MG63 (cell line): ENCODE measurements around the gene TMEM63B. TPM values are rescaled to one million over a fixed set of nuclear protein-coding genes. Genes with fewer than 3 reads are reported as not detected.
"Not testable (repeated sequence)": the region's sequence is repeated elsewhere in the genome, so short reads cannot be mapped to it uniquely, and the experiment has no call there.

Source experiments
- DNase-seq: peaks from one replicate; pipeline ENCODE4 v3.0.0-alpha.2; 2020
- H3K27me3 ChIP-seq: fragments of 250-450 bp; sonication (Bioruptor Pico); 2 replicates; pipeline ENCODE4 v1.5.1; 2020; ENCODE audit warnings: mild to moderate bottlenecking, moderate library complexity
- H3K36me3 ChIP-seq: fragments of 250-450 bp; sonication (Bioruptor Pico); 2 replicates; pipeline ENCODE4 v1.5.1; 2020; ENCODE audit warnings: mild to moderate bottlenecking, moderate library complexity
- H3K4me3 ChIP-seq: fragments of 250-450 bp; sonication (Bioruptor Pico); 2 replicates; pipeline ENCODE4 v1.5.1; 2020; ENCODE audit warnings: mild to moderate bottlenecking, moderate library complexity
- H3K9me3 ChIP-seq: fragments of 250-450 bp; sonication (Bioruptor Pico); 2 replicates; pipeline ENCODE4 v1.5.1; 2020; ENCODE audit warnings: mild to moderate bottlenecking, moderate library complexity
- total RNA-seq: library from RNA; depleted of rRNA; stranded (reverse); fragments of >200 nt; shearing (Covaris generic); gene quantifications from 2 replicates; pipeline ENCODE4 v1.2.3, GENCODE V29; 2014; ENCODE audit warnings: low replicate concordance

Gene TMEM63B
- total RNA-seq, 1 experiment from 2014 or later: 18.4 TPM

DNA sequence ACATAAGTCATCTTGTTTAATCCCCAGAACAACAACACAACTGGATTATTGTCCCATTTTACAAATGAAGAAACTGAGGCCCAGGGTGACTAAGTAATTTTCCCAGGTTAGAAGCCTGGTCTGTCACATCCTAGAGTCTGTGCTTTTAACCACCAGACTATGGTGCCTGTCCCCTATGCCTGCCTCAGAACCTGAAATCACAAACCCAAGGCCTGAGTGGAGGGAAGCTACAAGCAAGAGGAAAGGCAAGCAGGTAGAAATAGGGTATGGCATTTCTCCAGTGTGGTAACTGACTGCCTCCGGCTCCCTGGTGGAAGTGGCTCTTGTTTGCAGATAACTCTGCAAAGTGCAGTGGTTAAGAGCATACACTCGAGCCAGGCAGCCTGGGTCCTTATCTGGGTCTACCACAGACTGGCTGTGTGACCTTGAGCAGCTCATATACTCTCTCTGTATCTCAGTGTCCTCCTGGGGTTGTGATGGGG, 2.5 kb downstream of the TMEM63B start:
- no peak for DNase-seq
- Histone ChIP-seq H3K4me3 (0 out of 2 replicates have a peak overlapping the region, but pooled peaks have one; percentile 0), H3K27me3 (no peaks in the 10 kb centered on the region), H3K36me3 (peaks cover 39% of the 10 kb centered on the region), H3K9me3 (no peaks in the 10 kb centered on the region)

DNA sequence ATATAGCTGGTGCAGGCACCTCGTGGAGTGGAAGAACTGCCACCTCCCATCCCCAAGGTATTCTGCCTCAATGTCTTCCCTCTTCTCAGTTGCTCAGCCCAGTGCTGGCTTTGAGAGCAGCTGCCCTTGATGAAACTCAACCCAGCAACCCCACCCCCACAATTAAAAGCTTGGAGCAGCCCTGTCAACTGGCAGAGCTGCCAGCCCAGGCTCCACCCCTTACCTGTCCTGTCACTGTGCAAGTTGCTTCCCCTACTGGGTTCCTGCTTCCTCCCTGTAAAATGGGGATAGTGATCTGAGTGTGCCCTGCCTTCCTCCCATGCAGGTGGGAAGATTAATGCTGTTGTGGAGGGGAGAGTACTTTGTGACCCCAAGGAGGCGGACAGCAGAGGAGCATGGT, 4.5 kb downstream of the TMEM63B start:
- H3K4me3 ChIP-seq: no peak overlapping the region
- no peak for DNase-seq
- peaks cover 43% of the 10 kb centered on the region for H3K36me3 ChIP-seq
- no peaks in the 10 kb centered on the region for H3K9me3 ChIP-seq
- no peaks in the 10 kb centered on the region for H3K27me3 ChIP-seq

DNA sequence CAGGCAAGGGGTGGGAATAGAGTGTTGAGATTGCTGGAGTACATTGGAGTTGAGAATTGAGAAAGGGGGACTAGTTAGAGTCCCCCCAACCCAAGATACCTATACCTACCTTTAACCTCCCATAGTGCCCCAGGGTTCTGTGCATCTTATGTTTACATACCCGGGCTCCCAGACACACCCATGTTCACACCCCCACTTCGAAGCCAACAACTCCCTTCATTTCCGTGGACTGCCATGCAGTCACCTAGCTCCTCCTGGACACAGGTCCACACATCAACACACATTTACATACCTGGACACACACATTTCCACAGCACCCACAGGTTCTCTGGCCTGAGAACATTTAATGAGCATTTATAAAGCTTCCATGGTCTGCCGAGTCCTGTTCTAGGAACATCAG, 5.1 kb downstream of the TMEM63B start:
- Histone ChIP-seq H3K36me3 (peaks cover 49% of the 10 kb centered on the region), H3K4me3 (no peak overlapping the region), H3K9me3 (no peaks in the 10 kb centered on the region), H3K27me3 (no peaks in the 10 kb centered on the region)
- no peak for DNase-seq

DNA sequence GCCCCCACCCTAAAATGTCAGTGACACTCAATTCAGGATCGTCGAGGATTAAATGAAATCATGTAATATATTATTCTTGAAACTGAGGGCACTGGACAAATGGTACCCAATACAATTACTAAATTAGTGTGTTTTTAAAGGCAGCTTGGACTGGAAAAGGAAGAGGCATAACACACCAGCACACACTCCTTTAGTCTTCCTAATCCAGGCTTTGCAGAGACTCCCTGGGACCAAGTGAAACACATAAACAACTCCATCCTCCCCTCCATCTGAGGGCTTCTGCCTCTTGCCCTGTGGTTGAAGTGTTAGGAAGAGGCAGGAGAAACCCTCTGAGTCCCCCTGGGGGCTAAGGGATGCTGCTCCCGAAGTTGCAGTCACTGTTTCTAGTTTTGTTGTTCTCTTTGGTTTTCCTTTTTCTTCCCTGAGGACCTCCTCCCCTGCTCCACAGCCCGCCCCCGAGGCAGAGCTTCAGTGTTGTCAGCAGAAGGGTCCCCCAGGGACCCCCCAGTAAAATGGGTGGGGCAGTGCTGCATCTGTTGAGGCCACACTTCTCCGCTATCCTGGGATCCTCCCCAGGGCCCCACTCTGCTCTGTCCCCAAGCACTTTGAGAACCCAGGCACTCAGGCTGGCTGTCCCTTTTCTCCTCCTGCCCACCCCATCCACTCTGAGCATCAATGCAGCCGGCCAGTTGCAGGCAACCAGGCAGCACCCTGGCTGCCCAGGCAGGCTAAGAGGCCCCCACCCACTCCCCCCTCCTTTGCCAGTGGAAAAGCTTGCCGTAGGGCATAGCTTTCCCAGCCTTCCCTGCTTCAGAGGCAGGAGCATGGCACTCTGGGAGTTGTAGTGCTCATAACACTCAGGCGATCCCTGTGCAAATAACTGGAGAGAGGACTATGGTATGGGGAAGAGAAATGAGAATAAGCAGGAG, 5.9 kb downstream of the TMEM63B start:
- Histone ChIP-seq H3K27me3 (no peaks in the 10 kb centered on the region), H3K4me3 (no peak overlapping the region), H3K36me3 (peaks cover 51% of the 10 kb centered on the region), H3K9me3 (no peaks in the 10 kb centered on the region)
- peak; percentile 77 for DNase-seq

DNA sequence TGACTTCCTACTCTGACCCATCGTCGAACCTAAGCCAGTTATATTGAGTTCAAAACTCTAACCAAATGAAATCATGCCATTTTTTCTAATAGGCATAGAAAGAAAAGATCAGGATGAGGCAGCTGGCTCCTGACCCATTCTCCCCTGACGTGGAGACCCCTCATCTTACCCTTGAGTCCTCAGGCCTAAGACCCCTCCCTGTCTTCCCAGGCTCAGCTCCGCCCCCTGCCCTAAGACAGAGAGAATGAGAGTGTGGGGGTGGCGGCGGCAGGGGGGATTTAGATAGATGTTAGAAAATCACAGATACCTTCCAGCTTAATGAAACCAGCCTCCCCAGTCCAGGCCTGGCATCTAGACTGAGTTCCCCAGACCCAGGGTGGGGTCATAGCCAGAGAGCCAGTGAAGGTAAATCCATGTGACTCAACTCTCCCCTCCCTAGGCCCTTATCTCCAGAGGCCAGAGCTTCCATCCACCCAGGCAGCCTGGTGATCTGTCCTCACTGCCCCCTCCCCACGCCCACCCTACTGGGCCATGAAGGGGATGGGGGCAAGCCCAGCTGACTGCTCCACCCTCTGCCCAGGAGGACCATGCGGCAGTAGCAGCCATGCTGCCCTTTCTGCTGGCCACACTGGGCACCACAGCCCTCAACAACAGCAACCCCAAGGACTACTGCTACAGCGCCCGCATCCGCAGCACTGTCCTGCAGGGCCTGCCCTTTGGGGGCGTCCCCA, 6.8 kb downstream of the TMEM63B start:
- Histone ChIP-seq H3K9me3 (no peaks in the 10 kb centered on the region), H3K27me3 (no peaks in the 10 kb centered on the region), H3K4me3 (no peak overlapping the region), H3K36me3 (peaks cover 57% of the 10 kb centered on the region)
- DNase-seq: no peak

DNA sequence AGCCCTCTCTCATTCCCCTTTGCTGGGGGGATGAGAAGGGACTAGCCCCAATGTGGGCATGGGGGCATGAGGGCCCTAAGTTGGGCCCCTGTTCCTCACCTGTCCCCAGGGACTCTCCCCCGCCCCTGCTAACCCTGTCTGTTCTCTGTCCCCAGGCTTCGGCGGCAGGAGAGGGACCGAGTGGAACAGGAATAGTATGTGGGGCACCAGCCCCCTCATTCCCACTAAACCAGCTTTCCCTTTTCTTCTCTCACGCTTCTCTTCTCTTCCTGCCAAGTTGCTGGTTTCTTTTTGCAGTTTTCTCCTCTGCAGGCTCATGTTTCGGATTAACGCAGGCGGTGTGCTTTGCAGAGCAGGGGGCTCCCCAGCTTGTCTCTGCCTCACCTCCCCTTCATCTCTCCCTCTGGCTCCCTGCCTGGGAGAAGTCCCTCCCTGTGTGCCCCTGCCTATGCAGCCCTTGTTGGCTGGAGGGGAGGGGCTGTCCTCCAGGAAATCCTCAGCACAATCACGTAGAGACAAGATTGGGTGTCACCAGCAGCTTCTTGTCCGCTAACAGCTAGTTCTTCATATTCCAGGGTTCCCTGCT, 7.9 kb downstream of the TMEM63B start:
- H3K4me3 ChIP-seq: no peak overlapping the region
- H3K36me3 ChIP-seq: peaks cover 62% of the 10 kb centered on the region
- no peaks in the 10 kb centered on the region for H3K9me3 ChIP-seq
- no peaks in the 10 kb centered on the region for H3K27me3 ChIP-seq
- no peak for DNase-seq

DNA sequence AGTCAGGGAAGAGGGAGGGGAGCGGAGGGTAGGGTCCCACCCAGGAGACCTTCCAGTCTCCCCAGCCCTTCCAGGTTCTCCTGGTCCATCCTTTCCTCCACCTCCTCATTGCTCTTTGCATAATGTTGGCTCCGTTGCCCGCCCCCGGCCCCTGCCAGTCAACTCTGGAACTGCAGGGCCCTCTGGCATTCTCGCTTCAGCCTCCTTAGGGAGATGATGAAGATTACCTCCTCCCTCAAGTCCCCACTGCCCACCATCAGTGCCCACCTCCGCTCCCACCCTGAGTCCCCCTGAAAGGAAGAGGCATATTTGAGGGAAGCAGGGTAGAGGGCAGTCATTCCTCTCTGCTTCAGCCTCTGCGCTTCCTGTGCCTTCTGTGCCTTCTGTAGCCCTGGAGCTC, 8.5 kb downstream of the TMEM63B start:
- no peak for DNase-seq
- no peaks in the 10 kb centered on the region for H3K9me3 ChIP-seq
- H3K36me3 ChIP-seq: peaks cover 68% of the 10 kb centered on the region
- no peaks in the 10 kb centered on the region for H3K27me3 ChIP-seq
- H3K4me3 ChIP-seq: no peak overlapping the region

DNA sequence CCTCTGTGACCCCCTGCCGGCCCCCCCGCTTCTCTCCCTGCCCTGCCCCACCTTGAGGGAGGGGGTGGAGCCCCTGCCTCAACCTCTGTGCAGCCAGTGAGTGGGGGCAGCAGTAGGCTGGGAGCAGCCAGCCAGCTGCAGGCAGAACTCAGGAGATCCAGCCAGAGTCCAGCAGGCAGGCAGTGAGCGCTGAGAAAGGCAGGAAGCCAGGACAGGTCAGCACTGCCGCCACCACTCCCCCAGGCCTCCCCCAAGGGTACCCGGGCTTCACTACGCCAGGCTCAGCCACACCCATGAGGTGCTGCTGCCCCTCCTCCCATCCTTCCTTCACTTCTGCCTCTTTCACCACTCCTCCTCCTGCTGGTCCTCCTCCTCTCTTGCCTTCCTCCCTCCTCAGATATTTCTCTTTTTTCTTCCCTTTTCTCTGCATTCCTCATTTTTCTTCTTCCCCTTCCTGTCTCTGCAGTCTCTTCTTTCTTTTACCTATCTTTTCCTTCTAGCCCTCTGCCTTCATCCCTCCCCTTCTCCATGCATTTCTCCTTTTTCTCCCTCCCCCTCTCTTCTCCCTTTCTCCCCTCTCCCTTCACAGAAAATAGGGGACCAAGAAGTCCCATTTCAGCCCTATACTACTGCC, 11.5 kb downstream of the TMEM63B start:
- Histone ChIP-seq H3K36me3 (peaks cover 89% of the 10 kb centered on the region), H3K9me3 (no peaks in the 10 kb centered on the region), H3K27me3 (no peaks in the 10 kb centered on the region), H3K4me3 (no peak overlapping the region)
- DNase-seq: no peak

DNA sequence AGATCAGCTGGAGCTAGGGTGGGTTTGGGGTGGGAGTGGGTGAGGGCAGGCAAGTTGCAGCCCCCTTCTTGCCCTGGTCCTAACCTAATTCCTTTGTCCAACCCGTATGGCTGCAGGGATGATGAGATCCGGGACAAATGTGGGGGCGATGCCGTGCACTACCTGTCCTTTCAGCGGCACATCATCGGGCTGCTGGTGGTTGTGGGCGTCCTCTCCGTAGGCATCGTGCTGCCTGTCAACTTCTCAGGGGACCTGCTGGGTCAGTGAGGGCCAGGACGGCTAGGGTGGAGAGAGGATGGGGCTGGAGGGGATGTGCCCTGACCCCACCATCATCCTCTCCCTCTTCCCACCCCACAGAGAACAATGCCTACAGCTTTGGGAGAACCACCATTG, 12.0 kb downstream of the TMEM63B start:
- no peak overlapping the region for H3K4me3 ChIP-seq
- H3K36me3 ChIP-seq: peaks cover 92% of the 10 kb centered on the region
- no peaks in the 10 kb centered on the region for H3K27me3 ChIP-seq
- no peak for DNase-seq
- H3K9me3 ChIP-seq: no peaks in the 10 kb centered on the region

DNA sequence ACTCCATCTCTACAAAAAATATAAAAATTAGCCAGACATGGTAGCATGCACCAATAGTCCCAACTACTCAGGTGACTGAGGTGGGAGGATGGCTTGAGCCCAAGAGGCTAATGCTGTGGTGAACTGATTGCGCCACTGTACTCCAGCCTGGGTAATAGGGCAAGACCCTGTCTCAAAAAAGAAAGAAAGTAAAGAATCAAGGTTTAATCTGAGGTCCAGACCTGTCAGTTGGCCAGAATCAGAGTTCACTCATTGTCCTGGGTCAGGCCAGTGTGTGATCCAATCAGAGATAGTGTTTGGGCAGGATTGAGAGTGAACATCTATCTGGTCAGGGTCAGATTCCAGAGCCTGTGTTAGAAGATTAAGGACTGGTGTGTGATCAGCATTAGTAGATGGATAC, 15.5 kb downstream of the TMEM63B start:
- DNase-seq: no peak
- Histone ChIP-seq H3K36me3 (peaks cover 91% of the 10 kb centered on the region), H3K27me3 (no peaks in the 10 kb centered on the region), H3K4me3 (no peak overlapping the region), H3K9me3 (no peaks in the 10 kb centered on the region)

DNA sequence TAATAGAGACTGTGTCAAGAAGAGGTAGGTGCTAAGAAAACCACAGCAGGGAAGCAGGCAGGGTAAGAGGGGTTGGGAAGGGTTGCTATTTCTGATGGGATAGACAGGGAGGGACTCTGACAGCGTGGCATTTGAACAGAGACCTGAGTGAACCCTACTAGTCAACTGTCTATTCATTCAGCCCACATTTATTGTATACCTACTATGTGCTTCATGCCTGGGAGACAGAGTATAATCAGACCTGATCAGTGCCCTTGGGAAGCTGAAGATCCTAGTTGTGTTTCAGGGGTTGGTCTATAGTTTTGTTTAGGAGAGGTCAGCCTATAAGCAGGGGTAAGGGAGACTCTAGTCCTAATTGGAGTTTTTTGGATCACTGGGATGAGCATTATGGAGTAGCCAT, 16.4 kb downstream of the TMEM63B start:
- Histone ChIP-seq H3K4me3 (no peak overlapping the region), H3K36me3 (peaks cover 95% of the 10 kb centered on the region), H3K27me3 (no peaks in the 10 kb centered on the region), H3K9me3 (no peaks in the 10 kb centered on the region)
- no peak for DNase-seq

DNA sequence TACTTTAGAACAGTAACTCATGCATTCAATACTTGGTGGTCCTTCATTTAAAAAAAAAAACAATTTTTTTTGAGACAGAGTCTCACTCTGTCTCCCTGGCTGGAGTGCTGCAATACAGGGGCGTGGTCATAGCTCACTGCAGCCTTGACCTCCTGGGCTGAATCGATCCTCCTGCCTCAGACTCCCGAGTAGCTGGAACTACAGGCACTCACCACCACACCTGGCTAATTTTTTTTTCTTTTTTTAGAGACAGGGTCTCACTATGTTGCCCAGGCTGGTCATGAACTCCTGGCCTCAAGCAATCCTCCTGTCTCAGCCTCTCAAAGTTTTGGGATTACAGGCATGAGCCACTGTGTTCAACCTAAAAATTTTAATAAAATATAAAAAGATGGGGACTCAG, 17.2 kb downstream of the TMEM63B start:
- H3K36me3 ChIP-seq: peaks cover 95% of the 10 kb centered on the region
- not testable (repeated sequence) for DNase-seq, H3K4me3 ChIP-seq, H3K27me3 ChIP-seq, H3K9me3 ChIP-seq

DNA sequence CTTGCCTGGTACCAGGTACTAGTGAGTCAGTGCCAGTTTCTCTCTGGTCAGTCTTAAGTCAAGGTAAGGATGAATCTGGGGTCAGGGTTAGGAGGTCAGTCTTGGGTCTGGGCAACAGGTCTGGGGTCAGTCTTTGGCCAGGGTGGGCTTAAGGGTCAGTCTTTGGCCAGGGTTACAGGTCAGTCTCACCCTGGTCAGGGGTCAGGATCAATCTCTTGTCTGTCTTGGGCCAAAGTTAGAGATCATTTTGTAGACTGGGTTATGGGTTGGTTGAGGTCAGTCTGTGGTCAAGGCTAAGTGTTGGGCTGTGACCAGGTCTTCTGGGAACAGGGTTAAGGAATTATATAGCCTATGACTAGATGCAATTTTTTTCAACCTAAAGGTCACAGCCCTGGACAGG, 18.5 kb downstream of the TMEM63B start:
- H3K36me3 ChIP-seq: peaks cover 90% of the 10 kb centered on the region
- no peak overlapping the region for H3K4me3 ChIP-seq
- no peak for DNase-seq
- no peaks in the 10 kb centered on the region for H3K9me3 ChIP-seq
- H3K27me3 ChIP-seq: no peaks in the 10 kb centered on the region

DNA sequence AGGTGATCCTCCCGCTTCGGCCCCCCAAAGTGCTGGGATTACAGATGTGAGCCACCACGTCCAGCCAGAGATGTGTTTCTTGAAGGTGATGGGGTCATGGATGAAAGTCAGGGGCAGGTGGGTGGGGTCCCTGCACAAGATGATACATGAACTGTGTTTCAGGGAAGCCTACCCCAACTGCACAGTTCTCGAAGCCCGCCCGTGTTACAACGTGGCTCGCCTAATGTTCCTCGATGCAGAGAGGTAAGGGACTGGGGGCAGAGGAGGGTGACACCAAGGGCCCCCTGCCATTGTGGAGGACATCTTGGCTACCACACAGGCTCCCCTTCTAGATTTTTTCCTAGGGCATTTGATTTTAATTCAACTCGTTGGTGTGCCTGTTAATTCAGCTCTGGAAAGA, 19.3 kb downstream of the TMEM63B start:
- peaks cover 88% of the 10 kb centered on the region for H3K36me3 ChIP-seq
- no peak for DNase-seq

DNA sequence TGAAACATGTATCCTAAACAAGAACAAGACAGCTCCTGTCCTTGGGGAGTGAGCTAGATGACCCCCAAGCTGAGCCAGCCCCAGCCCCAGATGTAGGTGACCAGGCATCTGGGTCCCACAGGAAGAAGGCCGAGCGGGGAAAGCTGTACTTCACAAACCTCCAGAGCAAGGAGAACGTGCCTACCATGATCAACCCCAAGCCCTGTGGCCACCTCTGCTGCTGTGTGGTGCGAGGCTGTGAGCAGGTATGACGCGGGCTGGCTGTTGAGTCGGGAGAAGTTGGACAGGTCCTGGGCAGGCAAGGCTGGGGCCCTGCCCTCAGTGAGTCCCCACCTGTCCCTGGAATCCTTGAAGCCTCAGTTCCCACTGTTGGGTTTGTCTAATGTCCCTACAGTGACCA, 19.9 kb downstream of the TMEM63B start:
- H3K36me3 ChIP-seq: peaks cover 88% of the 10 kb centered on the region
- DNase-seq: no peak
- no peak overlapping the region for H3K4me3 ChIP-seq
- H3K9me3 ChIP-seq: no peaks in the 10 kb centered on the region
- no peaks in the 10 kb centered on the region for H3K27me3 ChIP-seq

More for the DNA sequence above, 19.3 kb downstream of the TMEM63B start:
- Histone ChIP-seq H3K4me3 (no peak overlapping the region), H3K27me3 (no peaks in the 10 kb centered on the region), H3K9me3 (no peaks in the 10 kb centered on the region)

DNA sequence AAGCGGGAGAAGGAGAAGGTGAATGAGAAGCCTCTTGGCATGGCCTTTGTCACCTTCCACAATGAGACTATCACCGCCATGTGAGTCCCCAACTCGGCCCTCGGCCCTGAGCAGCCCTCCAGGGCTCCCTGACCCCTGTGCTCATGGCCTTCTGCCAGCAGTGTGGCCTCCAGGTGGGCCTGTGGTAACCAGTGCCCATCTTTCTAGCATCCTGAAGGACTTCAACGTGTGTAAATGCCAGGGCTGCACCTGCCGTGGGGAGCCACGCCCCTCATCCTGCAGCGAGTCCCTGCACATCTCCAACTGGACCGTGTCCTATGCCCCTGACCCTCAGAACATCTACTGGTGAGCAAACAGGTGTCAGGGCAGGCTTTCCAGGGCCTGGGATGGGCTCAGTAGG, 21.0 kb downstream of the TMEM63B start:
- Histone ChIP-seq H3K4me3 (no peak overlapping the region), H3K36me3 (peaks cover 85% of the 10 kb centered on the region), H3K27me3 (no peaks in the 10 kb centered on the region), H3K9me3 (no peaks in the 10 kb centered on the region)
- DNase-seq: no peak
